ENCODE results near the gene UGT8.

The UGT8 gene

DNA sequence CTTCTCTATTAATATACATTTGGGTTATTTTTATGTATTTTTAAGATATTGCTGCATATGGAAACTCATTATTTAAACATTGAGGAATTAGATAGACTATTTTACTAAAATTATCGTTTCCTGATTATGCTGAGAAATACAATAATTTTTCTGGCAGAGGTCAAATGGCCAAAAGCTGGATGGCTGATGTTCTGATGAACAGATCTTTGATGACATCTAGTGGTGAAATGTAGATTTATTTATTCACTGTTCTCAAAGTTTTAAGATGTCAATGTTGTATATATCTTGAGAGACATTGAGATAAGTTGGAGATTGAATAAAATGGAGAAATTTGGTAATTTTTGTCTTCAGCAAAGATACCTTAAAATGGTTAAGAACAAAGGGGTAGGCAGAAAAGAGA, 96.2 kb downstream of the UGT8 start:
- DNase-seq: peak; percentile 20

- no peak for DNase-seq
These were observed 99.6 kb downstream of the UGT8 start for GRCh38 chr4:114698231-114698630.

DNA sequence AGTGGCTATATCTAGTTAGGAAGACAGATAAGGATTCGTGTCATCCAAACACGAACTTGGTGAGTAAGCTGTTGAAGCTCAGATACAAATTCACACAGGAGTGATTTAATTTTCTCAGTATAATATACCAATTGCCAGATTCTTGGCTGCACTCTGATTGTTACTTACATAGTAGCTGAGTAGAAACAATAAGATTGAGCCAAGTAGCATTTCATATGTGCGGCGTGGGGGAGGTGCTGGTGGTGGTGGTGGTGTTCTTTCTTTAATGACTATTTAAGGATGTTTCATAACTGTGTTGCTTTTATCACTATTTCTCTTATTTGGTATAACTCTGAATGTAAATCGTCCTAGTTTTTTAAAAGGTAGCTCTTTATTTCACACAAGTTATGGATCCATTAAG, 102.9 kb downstream of the UGT8 start:
- DNase-seq: no peak

GRCh38 chr4:114717432-114717831, 118.8 kb downstream of the UGT8 start:
- DNase-seq: no peak

DNA sequence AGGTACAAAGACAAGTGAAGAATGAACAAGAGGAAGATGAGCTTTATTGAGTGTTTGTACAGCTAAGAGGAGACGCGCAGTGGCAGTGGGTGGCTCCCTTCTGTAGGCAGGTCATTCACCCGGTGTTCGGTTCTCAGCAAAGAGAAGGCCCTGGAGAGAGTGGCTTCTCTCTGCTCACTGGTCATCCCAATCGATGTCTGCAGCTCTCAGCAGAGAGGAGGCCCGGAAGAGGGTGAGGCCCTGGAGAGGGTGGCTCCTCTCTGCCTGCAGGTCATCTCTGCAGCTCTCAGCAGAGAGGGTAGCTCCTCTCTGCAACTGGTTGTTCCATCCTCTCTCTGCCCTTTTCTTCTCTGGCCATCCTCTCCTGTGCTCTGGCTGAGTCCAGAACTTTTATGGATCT, 126.5 kb downstream of the UGT8 start:
- DNase-seq: no peak

DNA sequence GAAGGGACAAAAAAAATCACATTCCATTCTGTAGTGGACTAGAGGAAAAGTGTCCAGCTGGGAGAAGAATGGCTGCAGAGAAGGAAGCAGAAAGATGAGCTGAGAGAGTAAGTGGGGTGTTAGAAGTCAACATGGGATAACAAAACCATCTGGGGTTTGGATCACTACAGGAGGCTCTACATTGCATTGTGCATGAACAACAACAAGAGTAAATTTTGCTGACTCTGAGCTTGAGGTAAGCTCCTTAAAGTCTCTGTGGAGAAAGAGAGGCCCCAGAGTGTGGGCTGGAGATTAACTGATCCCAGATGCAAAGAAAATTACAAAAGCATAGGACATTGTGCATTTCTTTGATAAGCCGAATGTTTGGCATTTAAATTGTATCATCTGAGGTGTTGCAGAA, 128.9 kb downstream of the UGT8 start:
- no peak for DNase-seq

Measured in CD4-positive, alpha-beta T cell treated with Interleukin-12 subunit alpha and Interleukin-12 subunit beta, for 1 hour (primary cell).